Erythroblast (primary cell): ENCODE data around the gene DNAJC11.

Source experiments
- GATA1 ChIP-seq: IDR thresholded peaks from 2 replicates; pipeline ENCODE4 v1.6.1; 2011; ENCODE audit warnings: low read depth, mild to moderate bottlenecking, control low read depth, low read length, moderate library complexity
- POLR2A ChIP-seq: IDR thresholded peaks from 2 replicates; pipeline ENCODE4 v1.6.1; 2011; ENCODE audit warnings: mild to moderate bottlenecking, low read length

DNA sequence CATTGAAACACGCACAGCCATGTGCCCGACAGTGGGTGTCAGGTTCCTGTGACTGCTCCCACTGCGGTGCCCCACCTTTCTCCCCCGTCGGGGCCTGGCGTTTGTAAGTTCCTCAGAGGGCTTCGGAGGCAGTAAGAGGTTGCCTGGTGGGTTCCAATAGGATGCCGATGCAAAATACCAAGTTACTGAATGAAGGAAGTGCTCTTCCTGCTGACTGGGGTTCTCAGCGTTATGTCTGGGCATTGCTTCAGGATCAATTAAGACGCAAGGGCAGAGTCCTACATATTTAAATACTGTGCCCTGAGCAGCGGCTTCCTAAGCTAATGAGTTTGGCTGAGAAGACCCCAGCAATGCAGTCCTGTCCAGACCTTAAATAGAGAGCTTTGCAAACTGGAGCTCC is 28.9 kb upstream of the DNAJC11 start:
- no peak for TF ChIP-seq POLR2A
- no peak for TF ChIP-seq GATA1
